SK-N-DZ (cell line): ENCODE measurements around the gene ATF1. TPM values are rescaled to one million over a fixed set of nuclear protein-coding genes. Genes with fewer than 3 reads are reported as not detected.

Experiments used
- DNase-seq: peaks from one replicate; pipeline ENCODE4 v3.0.0-alpha.2; 2015; ENCODE audit warnings: low spot score
- polyA plus RNA-seq, 2 experiments: library from polyadenylated mRNA; depleted of rRNA; stranded (reverse); fragments of >200 nt; gene quantifications; 2 replicates each; pipeline ENCODE4 v1.2.3, GENCODE V29; 2014

The ATF1 gene
- polyA plus RNA-seq (2014; cell fraction: cytosol; rRNA removed), result 15.9 and 20.6 TPM in 2 replicates
- 11.7 and 13.0 TPM in 2 replicates for polyA plus RNA-seq (2014; cell fraction: nucleus; rRNA removed)

GRCh38 chr12:50763639-50764285 lies at the start of gene ATF1:
ATF1 (plus strand) TSS chr12:50764101; CDS start chr12:50780146, 16,045 bp downstream.
- DNase-seq, result peak; percentile 93

GRCh38 chr12:50715174-50715573 lies 48.7 kb upstream of the ATF1 start:
- no peak for DNase-seq

GRCh38 chr12:50718760-50719159 lies 45.1 kb upstream of the ATF1 start:
- no peak for DNase-seq

- DNase-seq, result no peak
Measured at GRCh38 chr12:50720085-50720484, 43.8 kb upstream of the ATF1 start.

DNA sequence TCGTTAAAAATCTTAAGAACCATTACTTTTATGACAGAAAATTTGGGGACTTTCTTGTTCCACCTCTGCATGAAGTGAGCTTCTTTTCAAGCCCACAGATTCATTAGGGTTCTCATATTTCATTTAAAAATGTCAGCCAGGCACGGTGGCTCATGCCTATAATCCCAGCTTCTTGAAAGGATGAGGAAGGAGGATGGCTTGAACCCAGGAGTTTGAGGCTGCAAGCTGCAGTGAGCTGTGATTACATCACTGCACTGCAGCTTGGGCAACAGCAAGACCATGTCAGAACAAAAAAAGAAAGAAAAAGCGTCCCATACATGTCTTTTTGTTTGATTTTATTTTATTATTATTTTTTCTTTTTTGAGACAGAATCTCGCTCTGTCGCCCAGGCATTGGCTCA lies 43.4 kb upstream of the ATF1 start:
- no peak for DNase-seq

GRCh38 chr12:50723865-50724264 lies 40.0 kb upstream of the ATF1 start:
- no peak for DNase-seq

- no peak for DNase-seq
Measured at GRCh38 chr12:50725011-50725942, 38.6 kb upstream of the ATF1 start.

GRCh38 chr12:50727466-50727865 lies 36.4 kb upstream of the ATF1 start:
- no peak for DNase-seq

GRCh38 chr12:50728417-50728816 lies 35.5 kb upstream of the ATF1 start:
- DNase-seq, result no peak

- no peak for DNase-seq
Measured at GRCh38 chr12:50728841-50729240, 35.1 kb upstream of the ATF1 start.

- DNase-seq, result no peak
Measured at GRCh38 chr12:50732591-50732990, 31.3 kb upstream of the ATF1 start.

DNA sequence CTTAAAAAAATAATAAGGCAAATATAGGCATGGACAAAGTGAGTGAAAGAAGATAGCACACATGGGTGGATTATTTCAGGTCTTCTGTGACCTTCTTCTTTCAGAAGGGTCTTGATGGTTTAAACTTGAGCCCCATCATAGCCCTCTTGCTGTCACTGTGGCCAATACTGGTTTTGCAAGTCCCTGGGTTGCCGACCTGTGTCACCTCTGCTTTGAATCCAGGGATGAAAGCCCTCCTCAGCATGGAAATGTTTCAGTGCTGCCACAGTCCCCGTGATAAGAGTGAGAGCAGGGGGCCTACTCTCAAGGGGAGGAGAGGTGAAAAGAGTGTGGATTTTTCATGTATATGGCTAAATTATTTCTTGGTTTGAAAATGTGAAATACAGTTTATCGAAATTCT lies 30.2 kb upstream of the ATF1 start:
- DNase-seq, result no peak

DNA sequence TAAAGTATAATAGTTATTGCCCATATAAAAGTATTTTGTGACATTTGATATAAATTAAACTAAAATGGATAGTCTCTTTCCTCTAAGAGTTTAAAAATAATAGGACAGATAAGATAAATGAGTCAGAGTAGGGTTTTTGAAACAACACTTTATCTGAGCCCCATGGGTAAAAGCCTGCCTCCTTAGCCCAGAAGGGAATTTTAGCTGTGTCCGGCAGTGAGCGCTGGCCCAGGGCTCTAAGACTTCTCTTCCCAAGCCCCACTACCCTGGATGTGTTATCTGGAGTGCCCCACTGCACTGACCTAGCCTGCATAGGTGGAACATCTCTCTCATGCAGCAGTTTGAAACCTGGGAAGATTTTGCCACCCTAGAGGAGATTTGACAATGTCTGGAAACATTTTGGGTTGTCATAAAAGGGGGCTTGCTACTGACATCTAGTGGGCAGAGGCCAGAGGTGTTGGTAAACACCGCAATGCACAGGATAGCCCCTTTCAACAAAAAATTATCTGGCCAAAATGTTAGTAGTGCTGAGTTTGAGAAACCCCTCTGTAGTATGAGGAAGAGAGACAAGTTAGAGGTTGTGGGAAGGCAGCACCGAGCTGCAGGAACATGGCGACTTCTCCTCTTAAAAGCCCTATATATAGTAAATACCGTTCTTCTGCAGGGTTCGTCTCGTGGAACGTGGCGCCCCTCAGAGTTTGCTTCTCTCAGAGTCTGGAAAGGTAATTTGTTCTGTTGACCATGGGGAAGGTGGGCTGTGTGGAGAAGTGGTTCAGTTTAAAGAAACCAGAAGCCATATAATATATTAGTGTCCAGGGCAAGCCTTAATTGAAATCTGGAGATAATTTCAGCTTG lies 29.3 kb upstream of the ATF1 start:
- DNase-seq, result peak; percentile 38

- no peak for DNase-seq
Measured at GRCh38 chr12:50739611-50740010, 24.3 kb upstream of the ATF1 start.

- no peak for DNase-seq
Measured at GRCh38 chr12:50740307-50740706, 23.6 kb upstream of the ATF1 start.

- DNase-seq, result no peak
Measured at GRCh38 chr12:50742776-50743175, 21.1 kb upstream of the ATF1 start.

- DNase-seq, result no peak
Measured at GRCh38 chr12:50745861-50746260, 18.0 kb upstream of the ATF1 start.

DNA sequence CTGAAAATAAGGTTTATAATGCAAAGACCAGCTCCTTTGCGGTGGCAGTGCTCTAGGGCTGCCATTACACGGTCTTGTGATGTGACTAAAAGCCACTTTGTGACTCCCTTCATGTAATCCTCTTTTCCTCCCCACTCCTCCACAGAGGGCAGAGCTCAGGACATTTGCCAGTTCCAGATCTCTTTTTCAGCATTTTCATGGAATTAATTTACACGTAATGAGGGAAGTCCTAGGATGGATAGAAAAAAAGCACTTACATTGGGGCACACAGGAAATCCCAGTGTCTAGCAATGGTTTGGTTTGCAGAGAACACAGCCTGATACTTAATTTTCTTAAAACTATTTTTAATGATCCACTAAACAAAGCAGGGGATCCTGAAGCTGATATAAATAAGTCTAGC lies 17.5 kb upstream of the ATF1 start:
- no peak for DNase-seq

GRCh38 chr12:50747817-50748216 lies 16.1 kb upstream of the ATF1 start:
- DNase-seq, result no peak

DNA sequence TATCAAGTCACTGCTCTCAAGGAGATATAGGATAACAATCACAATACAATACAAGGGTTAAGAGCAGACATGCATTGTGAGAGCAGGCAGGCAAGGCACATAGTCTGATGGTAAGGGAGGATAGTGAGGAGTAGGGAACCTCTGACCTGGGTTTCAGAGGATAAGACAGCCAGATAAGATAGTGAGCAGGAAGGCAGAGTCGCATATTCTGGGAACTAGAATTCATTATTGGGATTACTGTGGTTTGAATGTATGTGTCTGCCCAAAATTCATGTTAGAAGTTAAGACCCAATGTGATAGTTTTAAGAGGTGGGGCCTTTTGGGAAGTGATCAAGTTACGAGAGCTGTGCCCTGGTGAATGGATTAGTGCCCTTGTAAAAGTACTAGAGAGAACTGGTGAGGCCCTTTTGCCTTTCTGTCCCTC lies 14.4 kb upstream of the ATF1 start:
- DNase-seq, result no peak

GRCh38 chr12:50750366-50750765 lies 13.5 kb upstream of the ATF1 start:
- no peak for DNase-seq
